ENCODE data around the gene DIP2C.
"Not testable (repeated sequence)": the region's sequence is repeated elsewhere in the genome, so short reads cannot be mapped to it uniquely, and the experiment has no call there.

DNA sequence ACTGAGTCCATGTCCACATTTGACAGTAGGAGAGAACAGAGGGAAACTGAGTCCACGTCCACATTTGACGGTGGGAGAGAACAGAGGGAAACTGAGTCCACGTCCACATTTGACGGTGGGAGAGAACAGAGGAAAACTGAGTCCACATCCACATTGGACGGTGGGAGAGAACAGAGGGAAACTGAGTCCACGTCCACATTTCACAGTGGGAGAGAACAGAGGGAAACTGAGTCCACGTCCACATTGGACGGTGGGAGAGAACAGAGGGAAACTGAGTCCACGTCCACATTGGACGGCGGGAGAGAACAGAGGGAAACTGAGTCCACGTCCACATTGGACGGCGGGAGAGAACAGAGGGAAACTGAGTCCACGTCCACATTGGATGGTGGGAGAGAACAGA lies 42.4 kb downstream of the DIP2C start:
- TF ChIP-seq, protein P1, sequence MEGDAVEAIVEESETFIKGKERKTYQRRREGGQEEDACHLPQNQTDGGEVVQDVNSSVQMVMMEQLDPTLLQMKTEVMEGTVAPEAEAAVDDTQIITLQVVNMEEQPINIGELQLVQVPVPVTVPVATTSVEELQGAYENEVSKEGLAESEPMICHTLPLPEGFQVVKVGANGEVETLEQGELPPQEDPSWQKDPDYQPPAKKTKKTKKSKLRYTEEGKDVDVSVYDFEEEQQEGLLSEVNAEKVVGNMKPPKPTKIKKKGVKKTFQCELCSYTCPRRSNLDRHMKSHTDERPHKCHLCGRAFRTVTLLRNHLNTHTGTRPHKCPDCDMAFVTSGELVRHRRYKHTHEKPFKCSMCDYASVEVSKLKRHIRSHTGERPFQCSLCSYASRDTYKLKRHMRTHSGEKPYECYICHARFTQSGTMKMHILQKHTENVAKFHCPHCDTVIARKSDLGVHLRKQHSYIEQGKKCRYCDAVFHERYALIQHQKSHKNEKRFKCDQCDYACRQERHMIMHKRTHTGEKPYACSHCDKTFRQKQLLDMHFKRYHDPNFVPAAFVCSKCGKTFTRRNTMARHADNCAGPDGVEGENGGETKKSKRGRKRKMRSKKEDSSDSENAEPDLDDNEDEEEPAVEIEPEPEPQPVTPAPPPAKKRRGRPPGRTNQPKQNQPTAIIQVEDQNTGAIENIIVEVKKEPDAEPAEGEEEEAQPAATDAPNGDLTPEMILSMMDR (conservative IDR thresholded peaks at IDR 0.05; ENCODE audit: low read length) = not testable (repeated sequence)
- TF ChIP-seq EZH2phosphoT487 (IDR thresholded peaks at IDR 0.05; ENCODE audit: borderline replicate concordance) = not testable (repeated sequence)

All from Loucy (cell line).